HG02610 (cell line): ENCODE data around the gene ATP1A4.
"Not testable (repeated sequence)": the region's sequence is repeated elsewhere in the genome, so short reads cannot be mapped to it uniquely, and the experiment has no call there.

Experiments used
- ATAC-seq: cut with Tn5 transposase; IDR thresholded peaks from one replicate; pipeline ENCODE4 v1.9.1; 2021; ENCODE audit warnings: mild to moderate bottlenecking, moderate library complexity; ENCODE audit not compliant: unreplicated experiment

The ATP1A4 gene

DNA sequence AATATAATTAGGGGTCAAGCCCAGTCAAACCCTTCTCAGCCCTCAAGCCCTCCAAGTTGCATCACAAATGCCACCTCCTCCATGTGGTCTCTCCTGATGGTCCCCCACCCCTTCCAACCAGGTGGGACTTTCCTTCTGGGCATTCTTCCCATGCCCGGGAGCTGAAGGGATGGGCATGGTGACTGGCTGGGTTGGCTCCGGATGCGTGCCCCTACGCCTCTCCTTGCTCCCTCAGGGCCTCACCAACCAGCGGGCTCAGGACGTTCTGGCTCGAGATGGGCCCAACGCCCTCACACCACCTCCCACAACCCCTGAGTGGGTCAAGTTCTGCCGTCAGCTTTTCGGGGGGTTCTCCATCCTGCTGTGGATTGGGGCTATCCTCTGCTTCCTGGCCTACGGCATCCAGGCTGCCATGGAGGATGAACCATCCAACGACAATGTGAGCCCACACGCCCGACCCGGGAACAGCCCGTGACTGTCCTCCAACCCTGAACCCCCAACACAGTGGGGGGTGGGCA, 28.4 kb upstream of the ATP1A4 start:
- no peak for ATAC-seq

DNA sequence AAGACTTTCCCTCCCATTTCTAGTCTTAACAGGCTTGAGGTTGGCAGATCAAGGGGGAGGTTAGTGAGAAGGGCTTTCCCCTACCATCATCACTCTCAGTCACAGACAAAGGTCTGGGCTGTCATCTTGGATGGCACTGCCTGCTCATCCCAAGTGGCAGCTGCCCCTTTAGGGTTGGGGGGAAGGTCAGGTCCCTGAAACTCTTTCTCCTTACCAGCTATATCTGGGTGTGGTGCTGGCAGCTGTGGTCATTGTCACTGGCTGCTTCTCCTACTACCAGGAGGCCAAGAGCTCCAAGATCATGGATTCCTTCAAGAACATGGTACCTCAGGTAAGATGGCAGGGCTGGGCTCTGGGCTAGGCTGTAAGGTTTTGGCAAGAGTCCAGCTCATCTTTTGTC, 27.7 kb upstream of the ATP1A4 start:
- ATAC-seq: no peak

DNA sequence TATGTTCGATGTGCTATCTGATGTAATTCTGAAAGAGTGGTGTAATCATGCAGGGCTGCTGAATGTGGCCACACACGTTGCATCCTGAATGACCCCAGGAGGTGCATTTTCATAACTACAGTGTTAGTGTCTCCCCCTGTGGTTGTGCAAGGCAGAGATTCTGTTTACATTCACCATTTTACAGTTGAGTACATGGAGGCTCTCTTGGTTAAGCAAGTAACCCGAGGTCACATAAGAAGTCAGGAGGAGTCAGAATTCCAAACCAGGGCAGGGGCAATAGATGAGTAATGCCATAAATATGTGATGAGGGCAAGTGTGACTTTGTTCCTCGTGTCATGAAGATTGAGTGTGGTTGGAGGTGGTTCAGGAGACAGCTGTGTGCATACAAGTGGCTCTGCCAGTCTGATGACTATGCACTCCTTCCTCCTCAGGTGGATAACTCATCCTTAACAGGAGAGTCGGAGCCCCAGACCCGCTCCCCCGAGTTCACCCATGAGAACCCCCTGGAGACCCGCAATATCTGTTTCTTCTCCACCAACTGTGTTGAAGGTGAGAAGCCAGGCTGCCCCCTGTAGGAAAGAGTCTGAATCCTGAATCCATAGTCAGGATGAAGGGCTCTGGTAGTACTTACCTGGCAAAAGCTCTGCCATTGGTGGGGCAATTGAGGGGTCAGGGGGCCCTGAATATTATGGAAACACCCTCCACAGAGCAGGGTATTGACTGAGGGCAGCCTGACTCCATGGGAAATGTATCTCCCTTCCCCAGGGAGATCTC, 26.5 kb upstream of the ATP1A4 start:
- no peak for ATAC-seq

DNA sequence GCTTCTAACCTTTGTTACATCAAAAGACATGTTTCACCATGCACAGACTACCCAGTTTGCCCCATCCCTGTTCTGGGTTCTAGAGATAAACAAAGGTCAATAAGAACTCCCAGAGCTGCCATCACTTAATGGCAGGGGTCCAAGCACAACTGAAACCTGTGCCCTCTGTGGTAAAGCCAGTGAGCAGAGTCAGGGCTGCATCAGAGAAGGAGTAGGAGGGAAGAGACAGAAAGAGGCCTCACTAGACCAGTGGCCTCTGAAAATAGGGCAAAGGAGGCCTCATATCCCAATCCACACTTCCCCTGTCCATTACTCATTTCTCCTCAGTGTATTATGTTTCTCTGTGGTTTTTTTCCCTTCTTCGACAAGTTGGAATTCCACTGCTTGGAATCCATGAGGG, 25.7 kb upstream of the ATP1A4 start:
- ATAC-seq: no peak

DNA sequence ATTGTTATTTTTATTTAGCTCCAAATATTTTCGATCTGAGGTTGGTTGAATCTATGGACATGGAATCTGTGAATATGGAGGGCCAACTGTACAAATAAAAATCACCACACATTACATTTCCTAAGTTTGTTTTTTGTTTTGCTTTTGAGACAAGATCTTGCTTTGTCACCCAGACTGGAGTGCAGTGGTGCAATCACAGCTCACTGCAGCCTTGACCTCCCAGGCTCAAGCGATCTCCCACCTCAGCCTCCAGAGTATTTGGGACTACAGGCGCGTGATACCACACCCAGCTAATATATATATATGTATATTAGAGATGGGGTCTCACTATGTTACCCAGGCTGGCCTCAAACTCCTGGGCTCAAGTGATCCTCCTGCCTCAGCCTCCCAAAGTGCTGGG, 25.1 kb upstream of the ATP1A4 start:
- ATAC-seq: not testable (repeated sequence)

DNA sequence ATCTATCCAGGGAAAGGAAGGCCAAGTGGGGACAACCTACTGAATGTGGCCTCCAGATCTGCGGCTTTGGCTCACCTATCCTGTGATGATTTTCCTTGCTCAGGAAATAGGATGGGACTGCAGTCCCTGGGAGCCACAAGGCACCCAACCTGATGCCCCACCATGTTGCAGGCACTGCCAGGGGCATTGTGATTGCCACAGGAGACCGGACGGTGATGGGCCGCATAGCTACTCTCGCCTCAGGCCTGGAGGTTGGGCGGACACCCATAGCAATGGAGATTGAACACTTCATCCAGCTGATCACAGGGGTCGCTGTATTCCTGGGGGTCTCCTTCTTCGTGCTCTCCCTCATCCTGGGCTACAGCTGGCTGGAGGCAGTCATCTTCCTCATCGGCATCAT, 24.0 kb upstream of the ATP1A4 start:
- no peak for ATAC-seq

DNA sequence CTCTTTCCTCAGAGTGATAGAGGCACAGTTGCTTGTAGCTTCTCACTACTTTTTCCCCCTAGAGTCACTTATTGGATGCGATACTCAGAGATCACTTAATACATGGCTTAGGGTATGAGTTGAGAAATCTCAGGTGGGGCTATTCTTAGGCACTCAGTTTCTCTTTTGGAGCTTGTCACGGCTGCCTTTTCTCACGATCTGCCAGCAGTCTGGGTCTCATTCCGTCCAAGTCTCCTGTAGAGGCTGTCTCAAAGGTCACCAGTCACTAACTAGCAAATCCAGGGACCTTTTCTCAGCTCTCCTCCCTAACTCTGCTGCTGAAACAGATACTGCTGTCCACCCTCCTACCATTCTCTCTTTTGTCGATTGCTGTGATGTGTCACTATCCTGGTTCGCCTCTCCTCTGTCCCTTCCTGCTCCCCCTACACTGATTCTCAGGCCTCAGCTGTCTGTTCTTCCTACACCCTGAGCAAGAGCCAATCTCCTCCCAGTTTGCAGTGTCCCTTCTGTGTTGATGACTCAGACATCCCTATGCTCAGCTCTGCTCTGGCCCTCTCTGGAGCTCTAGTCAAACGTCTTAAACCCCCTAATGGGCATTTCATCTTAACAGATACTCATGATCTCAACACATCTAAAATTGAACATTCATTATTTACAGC, 23.4 kb upstream of the ATP1A4 start:
- no peak for ATAC-seq

DNA sequence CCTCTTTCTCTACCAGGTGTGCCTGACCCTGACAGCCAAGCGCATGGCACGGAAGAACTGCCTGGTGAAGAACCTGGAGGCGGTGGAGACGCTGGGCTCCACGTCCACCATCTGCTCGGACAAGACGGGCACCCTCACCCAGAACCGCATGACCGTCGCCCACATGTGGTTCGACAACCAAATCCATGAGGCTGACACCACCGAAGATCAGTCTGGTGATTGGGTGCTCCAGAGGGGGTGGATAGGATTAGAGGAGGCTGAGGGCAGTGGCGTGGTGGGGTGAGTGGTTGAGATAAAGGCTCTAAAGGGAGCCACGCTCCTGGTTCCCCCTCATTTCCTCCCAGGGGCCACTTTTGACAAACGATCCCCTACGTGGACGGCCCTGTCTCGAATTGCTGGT, 22.8 kb upstream of the ATP1A4 start:
- no peak for ATAC-seq

DNA sequence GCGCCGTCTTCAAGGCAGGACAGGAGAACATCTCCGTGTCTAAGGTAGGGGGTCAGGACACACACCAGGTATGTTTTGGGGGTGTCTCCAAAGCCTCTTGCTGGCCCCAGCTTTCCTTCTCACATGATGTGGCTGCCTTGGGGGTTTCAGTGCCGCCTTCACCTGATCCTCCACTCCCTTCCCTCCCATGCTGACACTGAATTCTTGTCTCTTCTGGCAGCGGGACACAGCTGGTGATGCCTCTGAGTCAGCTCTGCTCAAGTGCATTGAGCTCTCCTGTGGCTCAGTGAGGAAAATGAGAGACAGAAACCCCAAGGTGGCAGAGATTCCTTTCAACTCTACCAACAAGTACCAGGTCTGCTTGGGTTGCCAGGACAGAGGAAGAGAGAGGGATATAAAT, 22.4 kb upstream of the ATP1A4 start:
- ATAC-seq: no peak

DNA sequence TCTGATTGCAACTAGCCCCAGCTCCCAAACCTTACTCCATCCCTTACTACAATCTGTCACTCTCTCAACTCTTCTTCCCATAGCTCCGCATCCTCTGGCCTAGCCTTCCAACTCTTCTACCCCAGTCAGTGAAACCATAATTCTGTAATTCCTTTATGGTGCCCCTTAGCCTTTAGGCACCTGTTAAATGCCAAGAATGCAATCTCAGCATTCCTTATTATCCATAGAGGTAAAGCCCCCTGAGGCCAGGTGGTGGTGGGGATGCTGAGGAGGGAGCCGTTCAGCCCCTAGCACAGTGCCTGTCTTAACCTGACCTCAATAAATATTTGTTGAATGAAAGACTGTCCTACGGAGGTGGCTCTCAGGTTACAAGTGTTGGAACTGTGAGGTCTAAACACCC, 21.8 kb upstream of the ATP1A4 start:
- no peak for ATAC-seq

DNA sequence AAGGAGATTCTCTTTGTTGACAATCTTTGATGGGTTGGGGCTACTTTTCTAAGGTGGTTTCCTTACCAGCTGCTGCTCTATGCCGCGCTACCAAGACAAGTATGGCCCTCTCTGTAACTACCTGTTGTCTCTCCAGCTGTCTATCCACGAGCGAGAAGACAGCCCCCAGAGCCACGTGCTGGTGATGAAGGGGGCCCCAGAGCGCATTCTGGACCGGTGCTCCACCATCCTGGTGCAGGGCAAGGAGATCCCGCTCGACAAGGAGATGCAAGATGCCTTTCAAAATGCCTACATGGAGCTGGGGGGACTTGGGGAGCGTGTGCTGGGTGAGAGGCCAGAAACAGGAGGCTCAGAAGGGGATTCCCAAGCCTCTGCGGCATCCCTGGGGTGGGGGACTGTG, 21.4 kb upstream of the ATP1A4 start:
- no peak for ATAC-seq

DNA sequence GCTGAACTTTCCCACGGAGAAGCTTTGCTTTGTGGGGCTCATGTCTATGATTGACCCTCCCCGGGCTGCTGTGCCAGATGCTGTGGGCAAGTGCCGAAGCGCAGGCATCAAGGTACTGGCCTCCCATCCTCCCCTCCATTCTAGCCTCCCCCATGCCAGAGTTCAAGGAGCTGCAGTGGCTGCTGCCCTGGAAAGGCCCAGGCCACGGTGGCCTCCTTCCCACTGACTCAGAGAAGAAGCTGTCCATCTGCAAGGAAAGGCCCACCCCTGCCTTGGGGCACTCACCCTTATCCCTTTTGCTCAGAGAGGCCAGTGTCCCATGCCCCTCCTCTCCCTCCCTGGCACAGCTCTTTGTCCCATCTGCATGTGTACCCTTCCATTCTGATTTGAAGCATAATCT, 20.9 kb upstream of the ATP1A4 start:
- ATAC-seq: no peak

DNA sequence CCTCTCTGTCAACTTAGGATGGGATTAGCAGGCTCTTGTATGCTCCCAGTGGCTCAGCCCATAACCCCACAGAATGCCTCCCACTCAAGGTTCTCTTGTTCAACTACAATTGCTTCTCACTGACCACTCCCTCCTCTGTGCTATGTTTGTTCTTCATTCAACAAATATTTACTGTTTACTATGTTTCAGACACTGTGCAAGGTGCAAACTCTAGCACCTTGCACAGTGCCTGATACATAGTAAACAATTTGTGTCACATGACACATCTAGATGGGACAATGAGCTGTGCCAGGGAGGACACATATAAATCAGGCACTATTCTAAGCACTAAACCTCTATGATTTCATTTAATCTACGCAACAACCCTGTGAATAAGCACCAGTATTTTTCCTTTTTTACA, 20.5 kb upstream of the ATP1A4 start:
- ATAC-seq: no peak

DNA sequence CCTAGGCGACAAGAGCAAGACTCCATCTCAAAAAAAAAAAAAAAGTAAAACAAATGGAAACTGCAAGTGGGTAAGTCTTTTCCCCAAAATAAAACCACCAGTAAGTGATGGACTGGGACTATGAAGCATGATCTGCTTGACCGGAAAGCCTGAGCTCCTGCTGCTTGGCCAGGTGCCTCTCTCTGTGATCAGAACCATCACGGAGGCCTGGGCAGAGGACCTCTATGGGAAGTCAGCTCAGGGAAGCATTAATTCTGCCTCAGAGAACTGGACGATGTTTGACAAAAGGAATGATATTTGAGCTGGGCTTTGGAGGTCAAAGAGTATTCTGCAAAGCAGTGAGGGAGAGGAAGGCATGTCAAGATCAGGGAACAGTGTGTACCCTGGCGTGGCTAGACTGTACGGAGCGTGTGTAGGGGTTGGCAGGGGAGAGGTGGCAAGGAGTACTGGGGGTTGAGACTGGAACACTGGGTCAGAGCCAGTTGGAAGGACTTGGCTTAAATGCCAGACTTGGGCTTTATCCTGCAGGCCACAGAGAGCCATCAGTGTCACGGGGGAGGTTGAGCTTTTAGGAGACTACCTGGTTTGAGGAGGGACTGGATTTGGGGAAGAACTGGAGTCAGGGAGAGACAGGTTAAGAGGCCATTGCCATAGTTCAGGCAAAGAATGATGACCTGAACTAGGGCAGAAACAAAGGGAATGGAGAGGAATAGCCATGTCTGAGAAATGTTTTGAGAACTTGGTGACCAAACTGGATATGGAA, 19.4 kb upstream of the ATP1A4 start:
- ATAC-seq: no peak

DNA sequence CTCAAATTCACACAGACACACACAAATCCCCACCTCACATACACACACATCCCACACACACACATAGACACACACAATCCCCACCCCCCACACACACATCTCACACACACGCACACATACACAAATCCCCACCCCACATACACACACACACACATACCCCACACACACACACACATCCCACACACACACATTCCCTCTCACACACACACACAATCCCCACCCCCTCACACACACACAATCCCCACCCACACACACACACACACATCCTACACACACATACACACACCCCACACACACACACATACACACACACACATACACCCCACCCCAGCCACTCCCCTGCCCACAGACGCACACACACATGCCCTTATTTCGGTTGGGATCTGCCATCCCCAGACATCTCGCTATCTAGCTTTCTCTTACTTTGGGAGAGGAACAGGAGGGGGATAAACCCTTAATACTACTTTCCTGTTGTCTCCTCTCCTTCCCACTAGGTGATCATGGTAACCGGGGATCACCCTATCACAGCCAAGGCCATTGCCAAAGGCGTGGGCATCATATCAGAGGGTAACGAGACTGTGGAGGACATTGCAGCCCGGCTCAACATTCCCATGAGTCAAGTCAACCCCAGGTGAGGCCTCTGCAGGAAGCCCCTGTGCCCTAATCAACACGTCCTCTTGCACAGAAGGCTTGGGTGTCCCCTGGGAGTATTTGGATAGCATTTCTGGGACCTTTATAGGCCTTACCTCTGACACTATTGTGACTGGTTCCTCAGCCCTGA, 17.2 kb upstream of the ATP1A4 start:
- no peak for ATAC-seq

DNA sequence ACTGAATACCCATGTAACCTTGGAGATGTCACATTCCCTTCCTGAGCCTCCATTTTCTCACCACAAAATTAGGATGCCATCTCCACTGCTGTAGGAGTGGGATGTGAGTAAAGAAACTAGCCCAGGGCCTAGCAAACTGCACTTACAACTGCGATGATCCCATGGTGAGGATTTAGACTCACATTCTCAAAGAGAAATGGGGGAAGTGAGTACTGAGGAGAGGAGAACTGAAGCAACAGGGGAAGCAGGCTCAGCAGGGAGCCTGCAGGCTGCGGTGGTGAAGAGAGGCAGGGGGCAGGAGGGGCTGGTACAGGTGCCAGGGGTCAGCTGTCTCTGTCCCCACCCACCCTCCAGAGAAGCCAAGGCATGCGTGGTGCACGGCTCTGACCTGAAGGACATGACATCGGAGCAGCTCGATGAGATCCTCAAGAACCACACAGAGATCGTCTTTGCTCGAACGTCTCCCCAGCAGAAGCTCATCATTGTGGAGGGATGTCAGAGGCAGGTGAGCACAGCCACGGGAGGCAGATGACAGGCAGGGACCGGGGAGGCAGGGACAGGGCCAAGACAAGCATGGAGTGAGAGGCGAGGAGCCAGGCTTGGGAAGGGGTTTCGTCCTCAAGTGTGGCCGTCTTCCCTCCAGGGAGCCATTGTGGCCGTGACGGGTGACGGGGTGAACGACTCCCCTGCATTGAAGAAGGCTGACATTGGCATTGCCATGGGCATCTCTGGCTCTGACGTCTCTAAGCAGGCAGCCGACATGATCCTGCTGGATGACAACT, 16.4 kb upstream of the ATP1A4 start:
- ATAC-seq: no peak

DNA sequence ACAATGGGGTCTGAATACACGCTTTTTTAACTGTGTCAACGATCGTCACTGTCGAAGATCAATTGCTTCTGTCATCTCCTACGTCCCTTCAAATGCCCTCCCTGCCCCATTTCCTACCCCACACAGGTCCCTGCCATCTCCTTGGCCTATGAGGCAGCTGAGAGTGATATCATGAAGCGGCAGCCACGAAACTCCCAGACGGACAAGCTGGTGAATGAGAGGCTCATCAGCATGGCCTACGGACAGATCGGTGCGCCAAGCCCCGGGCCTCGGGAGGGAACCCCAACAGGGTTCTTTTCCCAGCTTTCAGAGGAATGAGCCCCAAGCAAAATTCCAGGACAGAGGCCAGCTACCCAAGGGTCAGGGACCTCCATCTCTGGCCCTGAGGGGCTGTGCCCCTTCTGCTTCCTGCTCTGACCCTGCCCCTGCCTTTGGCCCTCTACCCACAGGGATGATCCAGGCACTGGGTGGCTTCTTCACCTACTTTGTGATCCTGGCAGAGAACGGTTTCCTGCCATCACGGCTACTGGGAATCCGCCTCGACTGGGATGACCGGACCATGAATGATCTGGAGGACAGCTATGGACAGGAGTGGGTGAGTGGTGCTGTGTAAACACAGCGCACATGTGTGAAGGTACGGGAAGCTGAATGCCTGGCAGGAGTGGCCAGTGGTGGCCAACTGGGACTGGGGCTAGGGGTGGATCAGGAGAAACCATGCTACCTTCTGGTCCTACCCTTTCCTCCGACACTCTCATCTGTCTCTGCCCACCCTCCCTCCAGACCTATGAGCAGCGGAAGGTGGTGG, 15.1 kb upstream of the ATP1A4 start:
- no peak for ATAC-seq

DNA sequence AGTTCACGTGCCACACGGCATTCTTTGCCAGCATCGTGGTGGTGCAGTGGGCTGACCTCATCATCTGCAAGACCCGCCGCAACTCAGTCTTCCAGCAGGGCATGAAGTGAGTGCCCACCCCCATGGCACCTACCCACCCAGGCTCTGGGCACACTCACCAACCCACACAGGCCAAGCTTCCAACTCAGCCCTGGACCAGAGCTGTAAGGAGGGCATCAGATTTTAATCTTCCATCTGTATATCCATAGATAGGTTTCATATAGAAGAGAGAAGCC, 14.5 kb upstream of the ATP1A4 start:
- no peak for ATAC-seq

DNA sequence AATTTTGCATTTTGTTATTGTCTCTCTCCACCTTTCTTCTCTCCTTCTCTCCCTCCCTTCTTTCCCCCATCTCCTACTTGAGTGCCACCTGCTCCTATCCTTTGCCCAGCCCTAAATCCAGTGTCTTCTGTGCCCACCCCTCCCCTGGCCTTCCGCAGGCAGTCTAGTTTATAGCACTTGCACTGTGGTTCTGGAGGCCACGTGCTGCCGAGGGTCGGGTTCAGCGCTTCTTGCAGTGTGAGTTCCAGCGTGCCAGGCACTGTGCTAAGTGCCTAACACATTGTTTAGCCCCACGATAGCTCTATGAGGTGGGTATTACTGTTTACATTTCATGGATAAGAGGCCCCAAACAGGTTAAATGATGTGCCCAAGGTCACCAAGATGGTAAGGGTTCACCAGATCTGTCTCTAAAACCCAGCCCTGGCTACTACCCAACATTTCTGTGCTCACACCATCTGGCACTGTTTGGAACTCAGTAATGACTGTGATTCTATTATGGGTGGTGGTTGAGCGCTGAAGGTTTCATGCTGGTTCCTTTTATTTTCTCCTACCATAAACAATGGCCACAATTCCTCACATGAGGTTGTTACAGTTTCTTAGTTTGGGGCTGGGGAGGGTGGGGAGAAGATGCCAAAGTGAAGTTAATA, 14.1 kb upstream of the ATP1A4 start:
- no peak for ATAC-seq
